Lower lobe of right lung (tissue), 2 donors: ENCODE results near the gene TMEM150A. TPM values are rescaled to one million over a fixed set of nuclear protein-coding genes. Genes with fewer than 3 reads are reported as not detected.

Experiments used
- ATAC-seq, 2 donors: fragments of 200-7000 bp; cut with Tn5 transposase; one replicate each; pipeline ENCODE4 v1.9.1; 2020 to 2022; ENCODE audit warnings: mild to moderate bottlenecking in 2 of 2, moderate library complexity in 2 of 2
- DNase-seq: peaks from one replicate; pipeline ENCODE4 v3.0.0-alpha.2; 2020
- H3K27ac ChIP-seq: fragments of 200-600 bp; one replicate; pipeline ENCODE4 v1.8.0; 2022
- H3K27me3 ChIP-seq: fragments of 200-600 bp; one replicate; pipeline ENCODE4 v1.8.0; 2022; ENCODE audit warnings: low read depth
- H3K36me3 ChIP-seq: fragments of 200-600 bp; one replicate; pipeline ENCODE4 v1.8.0; 2022; ENCODE audit warnings: mild to moderate bottlenecking
- H3K4me1 ChIP-seq: fragments of 200-600 bp; one replicate; pipeline ENCODE4 v1.8.0; 2022
- H3K4me3 ChIP-seq: fragments of 200-600 bp; one replicate; pipeline ENCODE4 v1.8.0; 2022; ENCODE audit warnings: mild to moderate bottlenecking
- H3K9me3 ChIP-seq: fragments of 200-600 bp; one replicate; pipeline ENCODE4 v1.8.0; 2022
- intact Hi-C: fragments of 100-400 bp; cut with DNase I; formaldehyde crosslinking; loops from one replicate; pipeline ENCODE4 v1.11.0; 2022
- total RNA-seq: library from RNA; stranded (reverse); fragmentation: NEBNext Ultra II Directional; extraction: Animal tissue kit (Norgen Biotek cat#: 25700); gene quantifications from one replicate; pipeline ENCODE4 v1.2.1, GENCODE V29; 2021
- TF ChIP-seq, protein P1 (sequence below): fragments of 200-600 bp; IDR thresholded peaks from one replicate; pipeline ENCODE4 v1.8.0; 2022; ENCODE audit warnings: antibody characterized with exemption, mild to moderate bottlenecking
- donor health status: DM: no; HTN: yes; CAD: no; lungs with severe emphysema.

The TMEM150A gene
- total RNA-seq, 1 donor from 2014 or later = 28.9 TPM

DNA sequence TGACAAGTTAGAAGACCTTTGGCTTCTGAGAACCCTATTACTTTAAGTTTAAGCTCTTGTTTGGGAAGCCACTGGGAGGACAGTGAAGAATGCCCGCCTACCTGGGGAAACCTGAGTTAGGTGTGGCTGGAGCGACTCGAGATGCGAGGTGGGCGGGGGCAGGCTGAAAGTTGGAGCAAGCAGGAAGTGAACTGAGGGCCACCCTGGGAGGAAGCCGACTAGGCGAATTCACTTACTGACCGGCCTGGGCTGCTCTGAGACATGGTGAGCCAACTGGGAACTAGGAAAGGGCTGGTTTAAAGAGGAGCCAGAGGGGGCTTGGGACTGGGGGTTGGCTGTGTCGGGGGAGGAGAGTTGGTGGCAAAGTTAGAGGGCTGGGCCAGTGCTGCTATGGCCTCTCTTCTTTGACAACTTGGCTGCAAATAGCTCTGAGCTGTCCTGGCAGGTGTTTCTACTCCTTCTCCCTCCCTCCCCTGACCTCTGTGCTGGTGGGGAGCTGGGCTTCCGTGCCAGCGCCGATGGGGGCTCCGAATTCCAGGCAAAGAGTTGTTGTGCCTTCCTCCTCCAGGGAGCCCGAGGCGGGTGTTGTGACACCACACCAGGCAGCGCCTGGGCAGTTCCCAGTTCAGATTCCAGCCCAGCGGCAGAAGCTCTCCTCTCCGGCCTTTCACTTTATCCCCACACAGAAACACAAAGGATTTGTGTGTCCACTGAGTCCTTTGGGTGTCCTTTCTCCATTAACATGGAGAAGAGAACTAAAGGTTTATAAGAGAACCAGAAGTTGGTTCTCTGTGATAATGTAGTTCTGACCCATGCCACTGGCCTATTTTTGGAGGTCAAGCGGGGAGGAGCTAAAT is 24.9 kb downstream of the TMEM150A start, which contains the start of gene VAMP8:
Gene VAMP8, plus strand, starts transcription at position 201 of the 857 bp plus-strand sequence. Its CDS starts 61 bp downstream, at position 262.
- Histone ChIP-seq H3K4me3 (peak within 1 kb of the TSS; percentile 64), H3K27me3 (no peaks in the 10 kb centered on the region), H3K36me3 (peaks cover 17% of the 10 kb centered on the region), H3K4me1 (peaks cover 49% of the 10 kb centered on the region), H3K9me3 (no peaks in the 10 kb centered on the region), H3K27ac (peak within 1 kb of the TSS; percentile 92)
- ATAC-seq (peak; percentile 86 to 94), DNase-seq (peak; percentile 90)
- intact Hi-C loops = no loop called here
- TF ChIP-seq, protein P1, sequence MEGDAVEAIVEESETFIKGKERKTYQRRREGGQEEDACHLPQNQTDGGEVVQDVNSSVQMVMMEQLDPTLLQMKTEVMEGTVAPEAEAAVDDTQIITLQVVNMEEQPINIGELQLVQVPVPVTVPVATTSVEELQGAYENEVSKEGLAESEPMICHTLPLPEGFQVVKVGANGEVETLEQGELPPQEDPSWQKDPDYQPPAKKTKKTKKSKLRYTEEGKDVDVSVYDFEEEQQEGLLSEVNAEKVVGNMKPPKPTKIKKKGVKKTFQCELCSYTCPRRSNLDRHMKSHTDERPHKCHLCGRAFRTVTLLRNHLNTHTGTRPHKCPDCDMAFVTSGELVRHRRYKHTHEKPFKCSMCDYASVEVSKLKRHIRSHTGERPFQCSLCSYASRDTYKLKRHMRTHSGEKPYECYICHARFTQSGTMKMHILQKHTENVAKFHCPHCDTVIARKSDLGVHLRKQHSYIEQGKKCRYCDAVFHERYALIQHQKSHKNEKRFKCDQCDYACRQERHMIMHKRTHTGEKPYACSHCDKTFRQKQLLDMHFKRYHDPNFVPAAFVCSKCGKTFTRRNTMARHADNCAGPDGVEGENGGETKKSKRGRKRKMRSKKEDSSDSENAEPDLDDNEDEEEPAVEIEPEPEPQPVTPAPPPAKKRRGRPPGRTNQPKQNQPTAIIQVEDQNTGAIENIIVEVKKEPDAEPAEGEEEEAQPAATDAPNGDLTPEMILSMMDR = no peak

DNA sequence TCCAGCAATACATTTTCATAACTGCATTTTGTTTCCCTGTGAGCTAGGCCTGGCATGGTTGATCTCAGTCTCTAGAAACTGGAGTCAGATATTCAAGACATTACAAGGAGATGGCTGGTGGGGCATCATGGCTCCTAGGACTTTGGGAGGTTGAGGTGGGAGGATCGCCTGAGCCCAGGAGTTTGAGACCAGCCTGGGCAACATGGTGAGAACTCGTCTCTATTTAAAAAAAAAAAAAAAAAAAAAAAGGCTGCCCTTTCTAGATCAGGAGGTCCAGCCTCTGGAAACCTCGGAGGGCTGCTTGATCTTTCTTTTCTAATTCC is 25.5 kb downstream of the TMEM150A start:
- no peak for DNase-seq
- ATAC-seq = no peak
- intact Hi-C loops = no loop called here
- Histone ChIP-seq H3K36me3 (peaks cover 11% of the 10 kb centered on the region), H3K27ac (peak overlapping the region; percentile 92), H3K4me3 (peak overlapping the region; percentile 64), H3K4me1 (peaks cover 44% of the 10 kb centered on the region), H3K27me3 (no peaks in the 10 kb centered on the region), H3K9me3 (no peaks in the 10 kb centered on the region)
- TF ChIP-seq, protein P1 = no peak

DNA sequence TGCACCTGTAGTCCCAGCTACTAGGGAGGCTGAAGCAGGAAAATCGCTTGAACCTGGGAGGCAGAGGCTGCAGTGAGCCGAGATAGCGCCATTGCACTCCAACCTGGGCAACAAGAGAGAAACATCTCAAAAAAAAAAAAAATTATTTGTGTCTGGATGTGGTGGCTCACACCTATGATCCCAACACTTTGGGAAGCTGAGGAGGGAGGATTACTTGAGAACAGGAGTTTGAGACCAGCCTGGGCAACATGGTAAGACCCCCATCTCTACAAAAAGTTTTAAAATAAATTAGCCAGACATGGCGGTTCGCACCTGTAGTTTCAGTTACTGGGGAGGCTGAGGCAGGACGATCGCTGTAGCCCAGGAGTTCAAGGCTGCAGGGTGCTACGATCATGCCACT is 26.8 kb downstream of the TMEM150A start:
- intact Hi-C loops = no loop called here
- TF ChIP-seq, protein P1 = no peak
- H3K4me1 ChIP-seq = peaks cover 44% of the 10 kb centered on the region
- no peak overlapping the region for H3K4me3 ChIP-seq
- ATAC-seq (no peak), DNase-seq (no peak)
- H3K27me3 ChIP-seq = no peaks in the 10 kb centered on the region
- H3K36me3 ChIP-seq = no peaks in the 10 kb centered on the region
- H3K27ac ChIP-seq = peak overlapping the region; percentile 28
- H3K9me3 ChIP-seq = no peaks in the 10 kb centered on the region

DNA sequence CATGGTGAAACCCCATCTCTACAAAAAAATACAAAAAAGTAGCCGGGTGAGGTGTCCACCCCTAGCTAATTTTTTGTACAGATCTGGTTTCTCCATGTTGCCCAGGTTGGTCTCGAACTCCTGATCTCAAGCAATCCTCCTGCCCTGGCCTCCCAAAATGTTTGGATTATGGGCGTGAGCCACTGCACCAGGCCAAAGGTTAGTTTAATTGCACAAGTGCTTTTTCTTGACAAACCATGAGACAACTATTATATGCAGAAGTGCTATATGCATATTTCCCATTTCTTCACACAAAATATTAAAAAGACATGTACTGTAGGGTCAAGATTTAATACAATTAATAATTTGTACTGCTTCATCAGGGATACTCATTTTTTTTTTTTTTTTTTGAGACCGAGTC is 36.2 kb downstream of the TMEM150A start:
- intact Hi-C loops = no loop called here
- ATAC-seq (no peak), DNase-seq (no peak)
- Histone ChIP-seq H3K4me3 (no peak overlapping the region), H3K36me3 (no peaks in the 10 kb centered on the region), H3K9me3 (no peaks in the 10 kb centered on the region), H3K27ac (no peak overlapping the region), H3K4me1 (peaks cover 10% of the 10 kb centered on the region), H3K27me3 (no peaks in the 10 kb centered on the region)
- TF ChIP-seq, protein P1 = no peak

DNA sequence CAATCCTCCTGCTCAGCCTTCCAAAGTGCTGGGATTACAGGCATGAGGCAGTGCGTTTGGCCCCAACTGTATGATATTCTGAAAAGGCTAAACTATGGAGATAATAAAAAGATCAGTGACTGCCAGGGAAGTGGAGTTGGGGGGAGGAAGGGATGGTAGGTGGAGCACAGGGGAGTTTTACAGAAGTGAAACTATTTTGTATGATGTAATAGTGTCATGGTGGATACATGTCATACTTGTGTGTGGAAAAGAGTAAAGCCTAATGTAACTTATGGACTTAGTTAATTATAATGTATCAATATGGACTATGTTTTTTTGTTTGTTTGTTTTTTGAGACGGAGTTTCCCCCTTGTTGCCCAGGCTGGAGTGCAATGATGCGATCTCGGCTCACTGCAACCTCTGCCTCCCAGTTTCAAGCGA is 38.3 kb downstream of the TMEM150A start:
- Histone ChIP-seq H3K4me3 (no peak overlapping the region), H3K4me1 (peaks cover 28% of the 10 kb centered on the region), H3K27me3 (no peaks in the 10 kb centered on the region), H3K36me3 (no peaks in the 10 kb centered on the region), H3K27ac (no peak overlapping the region), H3K9me3 (no peaks in the 10 kb centered on the region)
- ATAC-seq (peak in 1 of 2 donors; percentile 1), DNase-seq (no peak)
- intact Hi-C loops = no loop called here
- TF ChIP-seq, protein P1 = no peak
